ENCODE data around the gene NCMAP.
"Not testable (repeated sequence)": the region's sequence is repeated elsewhere in the genome, so short reads cannot be mapped to it uniquely, and the experiment has no call there.

NCMAP gene, protein sequence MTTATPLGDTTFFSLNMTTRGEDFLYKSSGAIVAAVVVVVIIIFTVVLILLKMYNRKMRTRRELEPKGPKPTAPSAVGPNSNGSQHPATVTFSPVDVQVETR

DNA sequence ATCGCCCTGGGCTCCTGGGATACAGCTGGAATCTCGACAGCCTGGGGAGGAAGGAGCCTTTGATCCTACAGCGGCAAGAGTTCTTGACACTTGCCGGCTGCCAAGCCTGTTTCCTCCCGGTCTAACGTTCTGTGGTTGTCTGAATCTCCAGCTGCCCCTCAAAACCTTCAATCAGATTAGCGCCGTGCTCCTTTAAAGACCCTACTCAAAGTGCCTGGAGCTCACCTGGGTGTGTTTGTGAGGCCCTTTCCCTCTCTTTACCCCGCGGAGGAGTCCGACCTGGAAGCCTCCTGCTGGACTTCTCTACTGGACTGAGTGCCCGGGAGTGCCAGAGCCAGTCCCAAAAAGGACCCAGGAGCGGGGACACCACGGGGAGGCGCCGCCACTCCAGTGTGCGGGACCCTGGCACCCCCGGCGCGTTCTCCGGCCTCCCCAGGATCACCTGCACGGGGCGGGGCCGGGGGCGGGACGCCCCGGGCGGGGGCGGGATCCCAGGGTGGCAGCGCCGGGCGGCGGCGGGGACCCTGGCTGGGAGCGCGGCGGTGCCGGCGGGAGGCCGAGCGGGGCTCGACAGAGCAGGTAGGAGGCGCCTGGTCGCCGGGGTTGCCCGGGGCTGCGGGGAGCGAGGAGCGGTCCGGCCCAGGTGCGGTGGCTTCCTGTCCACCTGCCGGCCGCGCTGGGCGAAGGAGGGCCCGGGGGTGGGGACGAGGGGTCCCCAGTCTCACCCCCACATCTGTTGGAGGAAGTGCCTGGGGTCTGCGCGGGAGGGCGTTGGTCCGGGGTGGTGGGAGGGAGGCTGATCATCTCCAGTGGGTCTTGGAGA, at the start of gene NCMAP:
Gene NCMAP (plus strand): TSS at position 497 of the 823 bp plus-strand sequence. CDS start 39,344 bp downstream, outside the sequence.
- peak in 1 of 2 experiments; percentile 47 for DNase-seq

DNA sequence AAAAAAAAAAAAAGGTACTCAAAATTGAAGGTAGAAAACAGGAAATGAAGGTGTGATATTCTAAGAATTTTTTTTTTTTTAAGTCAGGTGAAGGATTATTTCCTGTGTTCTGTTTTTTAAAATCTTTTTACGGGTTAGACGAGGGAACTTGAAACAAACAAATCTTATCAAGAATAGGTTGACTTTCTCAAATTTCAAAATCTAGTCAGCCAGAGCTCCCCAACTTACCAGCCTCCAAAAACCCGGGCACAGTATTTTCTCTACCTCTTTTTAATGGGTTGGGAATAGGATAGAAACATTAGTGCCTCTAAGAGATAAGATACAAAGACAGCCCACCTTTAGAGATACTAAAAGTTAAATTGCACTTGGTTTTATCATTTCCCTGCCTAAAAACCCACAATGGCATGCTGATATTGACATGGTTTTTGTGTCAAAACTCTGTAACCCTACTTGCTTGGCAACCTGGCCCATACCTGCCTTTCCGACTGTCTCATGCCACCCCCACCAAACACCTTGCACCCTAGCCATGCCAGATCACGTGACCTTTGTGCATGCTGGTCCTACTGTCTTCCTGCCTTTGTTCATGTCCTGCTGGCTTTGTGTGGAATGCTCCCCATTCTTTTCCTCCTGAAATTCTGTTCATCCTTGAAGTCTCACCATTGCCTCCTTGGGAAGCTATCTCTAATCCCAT, 49.1 kb upstream of the NCMAP start:
- DNase-seq = peak in 1 of 2 experiments; percentile 44

DNA sequence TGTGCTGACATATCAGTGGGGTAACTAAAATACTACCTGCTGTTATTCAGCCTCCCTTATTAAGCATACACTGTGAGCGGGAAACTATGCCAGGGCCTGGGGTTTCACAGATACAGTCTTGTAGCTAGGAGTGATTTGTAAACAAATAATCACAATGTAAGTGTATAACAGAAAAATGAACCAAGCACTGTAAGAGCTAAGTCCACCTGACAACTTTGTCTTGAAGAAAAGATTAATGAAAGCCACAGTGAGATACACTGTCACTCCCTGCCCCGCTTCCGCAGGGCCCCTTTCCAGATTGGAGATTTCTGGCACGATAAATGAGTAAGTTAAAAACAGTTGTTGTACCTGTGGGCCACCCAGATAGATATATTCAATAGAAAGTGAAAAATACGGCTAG, 48.5 kb upstream of the NCMAP start:
- peak in 1 of 2 experiments; percentile 44 for DNase-seq

DNA sequence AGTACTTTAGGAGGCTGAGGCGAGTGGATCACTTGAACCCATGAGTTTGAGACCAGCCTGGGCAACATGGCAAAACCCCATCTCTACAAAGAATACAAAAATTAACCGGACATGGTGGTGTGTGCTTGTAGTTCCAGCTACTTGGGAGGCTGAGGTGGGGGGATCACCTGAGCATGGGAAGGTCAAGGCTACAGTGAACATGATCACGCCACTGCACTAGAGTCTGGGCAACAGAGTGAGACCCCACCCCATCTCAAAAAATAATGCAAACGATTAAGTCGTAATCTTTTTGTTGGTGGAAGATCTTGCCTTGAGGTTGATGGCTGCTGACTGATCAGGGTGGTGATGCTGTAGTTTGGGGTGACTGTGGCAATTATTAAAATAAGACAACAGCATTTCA, 47.0 kb upstream of the NCMAP start:
- no peak for DNase-seq

DNA sequence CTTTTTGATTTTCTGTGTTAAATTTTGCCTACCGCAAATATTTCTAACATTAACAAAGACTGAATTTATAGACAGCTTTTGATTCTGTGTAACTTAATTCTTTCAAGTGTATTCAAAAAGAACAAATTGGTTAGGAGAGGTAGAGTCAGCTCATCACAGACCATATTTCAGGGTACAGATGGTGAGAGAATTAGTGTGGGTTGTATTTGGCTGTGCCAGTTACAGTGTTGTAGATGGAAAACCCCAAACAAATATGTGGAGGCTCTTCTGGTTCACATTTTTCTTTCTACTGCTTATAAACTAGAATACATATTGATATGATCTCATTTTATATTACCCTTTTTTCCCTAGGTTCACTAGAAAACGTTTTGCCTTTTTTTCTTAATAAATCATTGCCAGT, 42.2 kb upstream of the NCMAP start:
- no peak for DNase-seq

DNA sequence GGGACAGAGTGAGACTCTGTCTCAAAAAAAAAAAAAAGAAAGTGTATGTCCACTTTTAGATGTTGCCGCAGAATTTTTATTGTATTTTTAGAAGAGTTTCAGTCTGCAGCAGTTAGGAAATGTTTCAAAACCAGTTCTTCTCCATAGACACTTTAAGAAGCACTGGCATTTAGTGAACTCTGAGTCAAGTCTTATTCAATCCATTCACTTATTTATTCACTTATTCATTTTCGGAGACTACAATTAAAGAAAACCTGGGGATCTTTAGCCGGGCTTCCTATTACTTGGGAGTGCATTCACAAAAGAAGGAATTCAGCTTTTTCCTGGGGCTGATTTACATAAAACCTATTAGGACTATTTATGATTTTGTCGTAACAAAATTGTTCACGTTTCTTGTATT, 40.9 kb upstream of the NCMAP start:
- no peak for DNase-seq

DNA sequence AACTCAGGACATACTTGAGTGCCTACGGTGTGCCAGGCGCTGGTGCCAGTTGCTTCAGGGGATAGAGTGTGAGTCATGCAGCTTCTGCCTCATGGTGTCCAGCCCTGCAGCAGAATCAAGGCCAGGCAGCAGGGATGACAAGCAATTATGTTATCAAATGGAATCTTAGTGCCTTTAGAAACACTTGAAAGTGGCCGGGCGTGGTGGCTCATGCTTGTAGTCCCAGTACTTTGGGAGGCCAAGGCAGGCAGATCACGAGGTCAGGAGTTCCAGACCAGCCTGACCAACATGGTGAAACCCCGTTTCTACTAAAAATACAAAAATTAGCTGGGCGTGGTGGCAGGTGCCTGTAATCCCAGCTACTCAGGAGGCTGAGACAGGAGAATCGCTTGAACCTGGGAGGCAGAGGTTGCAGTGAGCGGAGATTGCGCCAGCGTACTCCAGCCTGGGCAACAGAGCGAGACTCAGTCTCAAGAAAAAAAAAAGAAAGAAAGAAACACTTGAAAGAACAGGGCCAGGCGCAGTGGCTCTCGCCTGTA, 40.1 kb upstream of the NCMAP start:
- not testable (repeated sequence) for DNase-seq

DNA sequence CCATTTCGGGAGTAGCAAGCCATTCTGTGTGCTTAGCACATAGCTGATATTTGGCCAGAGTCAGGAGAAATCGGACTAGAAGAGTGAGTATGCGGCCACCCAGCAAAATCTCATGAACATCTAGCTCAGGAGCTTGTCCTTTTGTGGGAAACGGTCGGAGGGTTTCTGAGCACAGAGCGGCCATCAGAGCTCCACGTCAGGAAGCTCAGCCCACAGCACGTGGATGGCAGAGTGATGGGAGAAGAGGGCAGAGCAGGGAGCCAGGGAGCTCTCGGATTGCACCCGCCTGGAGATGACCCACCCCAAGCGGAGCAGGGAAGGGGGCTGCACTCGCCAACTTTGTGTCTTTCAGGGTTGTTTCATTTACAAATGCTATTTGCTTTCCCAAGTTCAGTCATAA, 39.4 kb upstream of the NCMAP start:
- no peak for DNase-seq

DNA sequence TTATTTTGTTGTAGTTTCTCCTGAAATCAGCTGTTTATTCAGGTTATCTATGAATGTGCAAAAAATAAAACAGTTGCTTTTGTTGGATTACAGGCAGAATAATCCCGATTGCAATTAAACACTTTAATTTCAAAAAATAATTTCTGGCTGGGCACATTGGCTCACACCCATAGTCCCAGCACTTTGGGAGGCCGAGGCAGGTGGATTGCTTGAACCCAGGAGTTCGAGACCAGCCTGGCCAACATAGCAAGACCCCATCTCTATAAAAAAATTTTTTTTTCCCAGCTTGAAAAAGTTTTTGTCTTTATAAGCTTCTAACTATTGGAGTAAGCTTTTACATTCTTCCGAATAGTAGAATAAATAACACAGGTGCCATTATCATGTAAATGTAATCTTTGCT, 38.0 kb upstream of the NCMAP start:
- DNase-seq = no peak

DNA sequence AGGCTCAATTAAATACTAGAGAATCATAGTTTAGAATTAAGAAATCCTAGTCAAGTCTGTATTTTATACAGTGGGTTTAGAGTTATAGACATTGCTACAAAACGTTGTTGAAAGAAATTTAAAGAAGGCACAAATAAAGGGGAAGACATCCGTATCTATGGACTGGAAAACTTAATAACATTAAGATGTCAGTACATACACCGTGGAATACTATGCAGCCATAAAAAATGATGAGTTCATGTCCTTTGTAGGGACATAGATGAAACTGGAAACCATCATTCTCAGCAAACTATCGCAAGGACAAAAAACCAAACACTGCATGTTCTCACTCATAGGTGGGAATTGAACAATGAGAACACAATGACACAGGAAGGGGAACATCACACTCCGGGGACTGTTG, 35.6 kb upstream of the NCMAP start:
- DNase-seq = not testable (repeated sequence)

DNA sequence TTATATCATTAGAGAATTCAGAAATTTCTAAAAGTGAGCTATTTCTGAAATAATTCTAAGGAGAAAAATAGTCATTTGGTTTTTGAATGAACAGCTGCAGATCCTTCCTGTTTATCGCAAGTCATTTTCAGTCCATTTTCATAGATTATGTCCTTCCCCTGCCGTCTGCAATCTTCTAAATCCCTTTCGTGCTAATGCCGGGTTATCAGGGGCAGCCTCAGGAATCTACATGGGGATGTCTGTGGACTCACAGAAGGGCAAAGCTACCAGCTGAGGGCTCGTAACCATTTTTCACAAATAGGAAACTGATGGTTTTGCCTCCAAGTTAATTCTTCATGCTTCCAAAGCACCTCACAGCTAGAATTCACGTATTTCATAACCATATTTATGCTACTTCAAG, 30.3 kb upstream of the NCMAP start:
- no peak for DNase-seq

DNA sequence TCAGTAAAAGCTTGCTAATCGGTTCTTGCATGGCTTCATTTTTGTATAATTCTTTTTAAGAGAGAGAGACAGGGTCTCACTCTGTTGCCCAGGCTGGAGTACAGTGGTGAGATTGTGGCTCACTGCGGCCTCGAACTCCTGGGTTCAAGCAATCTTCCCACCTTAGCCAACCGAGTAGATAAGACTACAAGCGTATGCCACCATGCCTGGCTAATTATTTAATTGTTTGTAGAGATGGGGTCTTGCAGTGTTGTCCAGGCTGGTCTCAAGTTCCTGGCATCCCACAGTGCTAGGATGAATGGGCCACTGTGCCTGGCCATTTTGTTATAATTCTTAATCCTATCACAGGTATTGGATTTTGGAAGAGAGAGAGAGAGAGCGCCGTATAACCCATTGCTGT, 29.8 kb upstream of the NCMAP start:
- DNase-seq = no peak

DNA sequence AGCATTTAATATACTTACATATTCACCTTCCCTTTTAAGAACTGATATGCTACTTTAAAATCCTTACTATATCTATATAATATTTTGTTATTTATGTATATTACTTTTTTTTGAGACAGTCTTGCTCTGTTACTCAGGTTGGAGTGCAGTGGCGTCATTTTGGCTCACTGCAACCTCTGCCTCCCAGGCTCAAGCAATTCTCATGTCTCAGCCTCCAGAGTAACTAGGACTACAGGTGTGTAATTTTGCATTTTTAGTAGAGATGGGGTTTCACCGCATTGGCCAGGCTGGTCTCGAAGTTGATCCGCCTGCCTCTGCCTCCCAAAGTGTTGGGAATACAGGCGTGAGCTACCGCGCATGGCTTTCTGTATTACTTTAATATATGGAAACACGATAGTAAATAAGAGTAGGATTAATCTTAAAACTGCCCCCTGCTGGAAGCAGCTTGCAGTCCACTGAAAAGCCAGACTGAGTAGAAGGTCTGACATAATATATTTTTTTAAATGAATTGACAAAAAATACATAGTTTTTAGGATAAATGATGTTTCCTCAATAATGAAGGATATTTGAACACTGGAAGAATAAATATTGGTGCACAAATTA, 28.8 kb upstream of the NCMAP start:
- peak in 1 of 2 experiments; percentile 40 for DNase-seq

DNA sequence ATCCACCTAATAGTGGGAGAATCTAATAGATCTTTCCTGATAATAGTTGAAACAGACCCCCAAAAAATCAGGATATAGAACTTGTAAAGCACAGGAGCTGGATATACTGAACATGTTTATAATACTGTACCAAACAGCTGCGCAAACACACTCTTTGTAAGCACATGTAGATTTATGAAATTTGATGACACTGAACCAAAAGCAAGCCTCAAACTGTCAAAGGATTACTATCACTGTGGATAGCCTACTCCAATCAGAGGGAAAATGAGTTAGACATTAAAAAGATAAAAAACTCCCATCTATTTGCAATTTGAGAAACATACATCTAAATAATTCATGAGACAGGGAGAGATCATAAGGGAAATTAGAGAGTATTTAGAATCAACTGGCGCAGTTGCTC, 27.1 kb upstream of the NCMAP start:
- peak; percentile 46 to 92 for DNase-seq

DNA sequence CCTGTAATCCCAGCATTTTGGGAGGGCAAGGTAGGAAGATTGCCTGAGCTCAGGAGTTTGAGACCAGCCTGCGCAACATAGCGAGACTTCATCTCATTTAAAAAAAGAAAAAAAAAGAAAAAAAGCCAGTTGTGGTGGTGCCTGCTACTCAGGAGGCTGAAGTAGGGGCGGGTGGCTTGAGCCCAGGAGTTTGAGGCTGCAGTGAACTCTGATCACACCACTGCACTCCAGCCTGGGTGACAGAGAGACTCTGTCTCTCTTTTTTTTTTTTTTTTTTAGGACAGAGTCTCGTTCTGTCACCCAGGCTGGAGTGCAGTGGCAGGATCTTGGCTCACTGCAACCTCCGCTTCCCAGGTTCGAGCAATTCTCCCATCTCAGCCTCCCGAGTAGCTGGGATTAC, 26.6 kb upstream of the NCMAP start:
- DNase-seq = not testable (repeated sequence)

DNA sequence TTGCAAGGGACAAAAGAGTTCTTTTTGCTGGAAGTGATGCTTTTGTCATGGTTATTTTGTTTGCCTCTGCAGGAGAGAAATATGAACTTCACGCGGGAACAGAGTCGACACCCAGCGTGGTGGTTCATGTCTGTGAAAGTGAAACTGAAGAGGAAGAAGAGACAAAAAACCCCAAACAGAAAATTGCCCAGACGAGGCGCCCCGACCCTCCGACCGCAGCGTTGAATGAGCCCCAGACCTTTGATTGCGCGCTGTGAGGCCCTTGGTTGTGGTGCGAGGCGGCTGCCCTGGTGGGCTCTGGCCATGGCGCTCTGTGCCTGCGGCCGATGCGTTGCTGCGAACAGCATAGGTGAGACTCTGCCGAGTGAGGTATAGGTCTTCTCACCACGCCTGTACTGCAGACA, 20.9 kb upstream of the NCMAP start:
- DNase-seq = no peak

DNA sequence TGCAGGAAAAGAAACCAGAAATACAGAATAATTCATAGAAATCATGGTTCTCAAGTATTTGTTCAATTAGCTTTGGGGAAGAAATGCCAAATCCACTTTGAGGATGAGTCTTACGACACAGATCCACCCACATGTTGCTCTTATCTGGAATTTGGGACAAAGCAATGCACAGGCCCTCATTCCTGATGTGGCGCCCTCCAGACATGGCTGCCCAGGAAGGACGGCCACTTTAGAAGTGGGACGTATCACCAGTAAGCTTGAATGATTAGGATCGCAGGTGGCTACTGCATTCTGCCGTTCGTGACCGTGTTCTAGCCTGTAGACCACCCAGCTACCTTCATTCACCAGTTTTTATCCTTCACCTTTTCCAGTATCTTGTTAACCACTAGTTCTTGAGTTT, 20.1 kb upstream of the NCMAP start:
- no peak for DNase-seq

DNA sequence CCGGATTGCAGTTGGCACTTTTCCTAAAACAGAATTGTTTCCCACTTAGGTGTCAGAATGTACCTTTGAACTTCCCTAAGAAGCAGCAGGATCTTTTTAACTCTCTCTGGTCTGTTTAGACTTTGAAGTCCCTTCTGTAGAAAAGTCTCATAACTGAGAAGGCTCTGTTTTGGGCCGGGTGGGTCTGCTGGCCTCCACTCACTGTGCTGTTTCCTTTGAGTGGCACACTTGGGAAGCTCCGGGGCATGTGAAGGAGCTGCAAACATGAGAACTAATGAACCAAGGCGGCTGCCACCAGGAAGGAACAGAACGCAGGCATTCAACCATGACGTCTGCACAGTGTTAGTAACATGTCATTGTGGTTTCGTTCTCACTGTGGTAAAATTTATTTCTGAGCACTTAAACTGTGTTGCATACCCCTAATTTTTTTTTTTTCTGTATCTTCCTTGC, 19.5 kb upstream of the NCMAP start:
- peak; percentile 11 to 31 for DNase-seq

DNA sequence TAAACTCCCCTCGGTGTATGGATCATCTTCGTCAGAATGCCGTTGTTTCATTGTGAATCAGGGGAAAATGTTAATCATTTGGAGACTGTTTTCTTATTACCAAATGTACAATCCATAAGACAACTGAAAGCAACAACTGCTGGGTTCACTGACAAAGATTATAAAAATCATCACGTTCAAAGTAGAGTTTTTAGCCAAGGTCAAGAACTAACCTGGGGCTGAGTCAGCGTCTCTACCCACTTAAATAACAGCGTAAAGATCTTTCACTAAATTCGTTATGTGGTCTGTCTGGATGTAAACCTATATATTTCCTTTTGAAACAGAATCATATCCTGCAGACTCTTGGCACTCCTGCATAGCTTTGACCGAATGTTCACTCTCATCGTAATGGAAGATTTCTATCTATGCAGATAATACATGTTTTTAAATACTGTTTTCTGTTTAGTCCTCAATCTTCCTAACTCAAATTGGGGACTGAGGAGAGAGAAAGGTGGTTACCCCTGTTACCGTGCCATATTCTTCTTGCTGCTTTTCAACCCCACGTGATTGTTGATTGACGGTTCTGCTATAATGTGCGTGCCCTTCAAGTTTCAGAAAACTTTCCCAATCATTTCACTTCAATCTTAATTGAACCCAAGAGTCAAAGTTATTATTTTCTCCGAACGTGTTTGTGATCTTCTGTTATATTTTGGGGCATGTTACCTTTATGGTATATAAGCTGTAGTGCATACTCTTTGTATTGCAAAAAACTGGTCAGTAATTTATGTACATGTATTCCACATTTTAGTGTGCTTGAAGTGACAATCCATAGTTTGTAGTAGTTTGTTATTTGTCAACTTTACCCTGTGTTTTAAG, 15.6 kb upstream of the NCMAP start:
- DNase-seq = no peak

DNA sequence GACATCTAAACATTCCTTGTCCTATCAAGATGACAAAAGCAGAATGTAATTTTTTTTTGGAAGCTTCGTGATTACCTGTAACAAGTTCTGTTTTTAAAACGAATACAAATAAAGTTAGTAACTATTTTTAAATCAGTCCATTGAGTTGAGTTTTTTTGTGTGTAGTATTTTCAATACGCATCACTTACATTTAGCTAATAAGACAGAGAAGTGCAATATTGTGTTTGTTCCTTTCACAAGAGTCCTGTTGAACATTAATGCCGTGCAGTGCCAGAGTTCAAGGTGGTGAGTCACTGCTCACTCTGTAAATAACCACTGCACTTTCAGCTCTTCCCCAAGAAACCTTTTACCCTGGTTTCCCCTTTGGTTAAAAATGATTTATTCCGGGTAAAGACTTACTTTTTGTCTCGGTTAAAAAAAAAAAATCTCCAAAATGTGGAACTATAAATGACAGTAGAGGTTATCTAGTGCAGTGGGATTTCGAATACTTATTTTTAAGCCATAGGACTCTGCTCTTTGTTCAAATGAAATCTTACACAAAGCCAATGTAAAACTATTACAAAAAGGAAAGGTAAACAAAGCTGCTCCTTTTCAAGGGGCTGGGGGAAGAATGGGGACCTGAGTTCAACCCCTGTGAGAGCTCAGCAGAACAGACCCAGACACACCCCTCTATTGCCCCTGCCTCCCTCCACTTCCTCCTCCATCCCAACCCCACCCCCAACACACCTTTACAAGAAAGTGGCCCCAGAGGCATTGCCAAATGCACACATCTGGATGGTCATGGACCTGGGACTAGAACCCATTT, 14.8 kb upstream of the NCMAP start:
- DNase-seq = no peak

DNA sequence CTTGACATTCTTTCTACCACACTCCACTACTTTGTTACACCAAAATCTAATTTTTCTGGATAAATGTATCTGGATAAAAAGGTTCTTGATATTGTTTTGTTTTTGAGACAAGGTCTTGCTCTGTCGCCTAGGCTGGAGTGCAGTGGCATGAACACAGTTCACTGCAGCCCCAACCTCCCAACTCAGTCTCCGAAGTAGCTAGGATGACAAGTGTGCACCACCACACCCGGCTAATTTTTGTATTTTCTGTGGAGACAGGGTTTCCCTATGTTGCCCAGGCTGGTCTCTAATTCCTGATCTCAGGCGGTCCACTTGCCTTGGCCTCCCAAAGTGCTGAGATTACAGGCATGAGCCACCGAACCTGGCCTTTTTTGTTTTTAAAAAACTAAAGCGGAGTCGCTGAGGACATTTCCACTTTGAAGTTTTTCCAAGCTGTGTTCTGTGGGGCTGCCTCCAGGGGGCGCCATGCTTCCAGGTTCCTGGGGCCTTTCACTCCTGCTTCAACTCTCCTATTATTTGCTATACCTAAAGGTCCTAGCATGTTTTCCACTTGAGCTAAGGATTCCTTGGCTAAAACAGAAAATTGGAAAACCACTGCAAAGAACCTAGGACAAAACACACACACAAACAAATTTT, 14.1 kb upstream of the NCMAP start:
- no peak for DNase-seq

All from NCI-H2081 (cell line).